OCI-LY7 (cell line): ENCODE results near the gene ASB7. TPM values are rescaled to one million over a fixed set of nuclear protein-coding genes. Genes with fewer than 3 reads are reported as not detected.

Experiments used
- BruUV-seq: library from RNA; stranded (reverse); fragments of 400-500 nt; replicated peaks from 2 replicates; lab custom pipeline; 2021; lab: Mats Ljungman, UMichigan
- CTCF ChIA-PET: fragments of 300-600 bp; sonication (Branson Sonifier 250); formaldehyde crosslinking; loops from one replicate; lab custom pipeline; 2022; ENCODE audit warnings: antibody characterized with exemption; ENCODE audit not compliant: unreplicated experiment; lab: Charles Lee
- POLR2A ChIA-PET: fragments of 300-600 bp; sonication (Branson Sonifier 250); formaldehyde crosslinking; loops from one replicate; lab custom pipeline; 2022; ENCODE audit warnings: antibody characterized with exemption; lab: Charles Lee
- DNase-seq: peaks from one replicate; pipeline ENCODE4 v3.0.0-alpha.2; 2015; ENCODE audit warnings: low spot score
- H2AFZ ChIP-seq: fragments of 200-600 bp; sonication (generic), shearing (Covaris generic); 2 replicates; pipeline ENCODE4 v1.6.1; 2014; ENCODE audit warnings: mild to moderate bottlenecking, antibody characterized with exemption, low read length, moderate library complexity
- H3K27ac ChIP-seq: fragments of 200-600 bp; sonication (generic); 2 replicates; pipeline ENCODE4 v1.5.1; 2014; ENCODE audit warnings: mixed run types, low read depth, mild to moderate bottlenecking, moderate library complexity, low read length, inconsistent platforms; ENCODE audit not compliant: poor library complexity, severe bottlenecking
- H3K36me3 ChIP-seq: fragments of 200-600 bp; sonication (generic); 2 replicates; pipeline ENCODE4 v1.6.1; 2014; ENCODE audit warnings: mild to moderate bottlenecking, antibody characterized with exemption, low read length, moderate library complexity, mixed read lengths; ENCODE audit not compliant: insufficient read depth
- H3K4me1 ChIP-seq: fragments of 200-600 bp; sonication (generic); 2 replicates; pipeline ENCODE4 v1.5.1; 2014; ENCODE audit warnings: mild to moderate bottlenecking, low read length; ENCODE audit not compliant: insufficient read depth, poor library complexity, severe bottlenecking
- H3K4me2 ChIP-seq: fragments of 200-600 bp; sonication (generic); 2 replicates; pipeline ENCODE4 v1.6.1; 2014; ENCODE audit warnings: mild to moderate bottlenecking, low read length
- H3K4me3 ChIP-seq: fragments of 200-600 bp; sonication (generic); 2 replicates; pipeline ENCODE4 v1.5.1; 2014; ENCODE audit warnings: mild to moderate bottlenecking, low read depth, low read length; ENCODE audit not compliant: poor library complexity, severe bottlenecking
- H3K79me2 ChIP-seq: fragments of 200-600 bp; sonication (generic); 2 replicates; pipeline ENCODE4 v1.6.1; 2016; ENCODE audit warnings: low read depth, mild to moderate bottlenecking, low read length, moderate library complexity, mixed read lengths; ENCODE audit not compliant: insufficient read depth
- H3K9me2 ChIP-seq: fragments of 200-600 bp; sonication (generic); 2 replicates; pipeline ENCODE4 v1.6.1; 2016; ENCODE audit warnings: mild to moderate bottlenecking, low read length, mixed read lengths; ENCODE audit not compliant: insufficient read depth
- H3K9me3 ChIP-seq: fragments of 200-600 bp; sonication (generic); 2 replicates; pipeline ENCODE4 v1.6.1; 2014; ENCODE audit warnings: mild to moderate bottlenecking, mixed run types, low read length, mixed read lengths
- H4K20me1 ChIP-seq: fragments of 200-600 bp; sonication (generic); 2 replicates; pipeline ENCODE4 v1.6.1; 2014; ENCODE audit warnings: mild to moderate bottlenecking, antibody characterized with exemption, low read length, moderate library complexity, mixed read lengths; ENCODE audit not compliant: insufficient read depth
- EZH2phosphoT487 ChIP-seq: fragments of 200-600 bp; sonication (generic); IDR thresholded peaks from 2 replicates; pipeline ENCODE4 v1.6.1; 2018; ENCODE audit warnings: low read depth, borderline replicate concordance, mild to moderate bottlenecking, mixed run types, antibody characterized with exemption, low read length, moderate library complexity, mixed read lengths
- intact Hi-C: fragments of 100-400 bp; cut with micrococcal nuclease; formaldehyde crosslinking; loops from one replicate; pipeline ENCODE4 v1.10.0; 2022; ENCODE audit not compliant: unreplicated experiment
- total RNA-seq, 2 experiments: library from RNA; depleted of rRNA in 1 of 2; stranded (reverse); fragments of >200 nt in 1 of 2; shearing (Covaris generic) in 1 of 2; gene quantifications; 2 replicates each; pipeline ENCODE4 v1.2.3, GENCODE V29; 2014 to 2022
- TF ChIP-seq, protein P1 (sequence below): fragments of 200-600 bp; sonication (generic); conservative IDR thresholded peaks from 2 replicates; pipeline ENCODE4 v1.5.1; 2014; ENCODE audit warnings: mild to moderate bottlenecking, antibody characterized with exemption, low read length, moderate library complexity, mixed read lengths

ASB7 gene
- total RNA-seq, 2 experiments from 2014 or later, result 10.9 to 15.2 TPM

DNA sequence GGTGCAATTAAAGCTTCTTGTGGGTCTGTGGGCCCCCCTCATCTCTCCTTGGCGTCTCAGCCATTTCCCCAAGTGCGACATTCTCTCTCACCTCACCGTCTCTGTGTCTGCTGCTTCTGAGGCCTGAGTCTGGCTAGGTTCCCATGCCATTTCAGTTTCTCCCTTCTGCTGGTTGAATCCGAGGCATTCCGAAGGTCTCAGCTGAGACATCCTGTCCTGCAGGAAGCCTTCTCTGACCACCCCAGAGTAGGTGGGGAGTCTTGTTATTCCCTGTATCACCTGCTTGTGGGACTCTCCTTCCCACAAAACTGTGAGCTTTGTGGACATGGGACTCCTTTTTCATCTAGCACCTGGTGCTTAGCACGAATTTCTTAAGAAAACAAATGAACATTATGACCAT is 78.3 kb downstream of the ASB7 start:
- BruUV-seq, result no TSS peak
- intact Hi-C loops, result no loop called here
- H3K4me1 ChIP-seq, result no peaks in the 10 kb centered on the region

DNA sequence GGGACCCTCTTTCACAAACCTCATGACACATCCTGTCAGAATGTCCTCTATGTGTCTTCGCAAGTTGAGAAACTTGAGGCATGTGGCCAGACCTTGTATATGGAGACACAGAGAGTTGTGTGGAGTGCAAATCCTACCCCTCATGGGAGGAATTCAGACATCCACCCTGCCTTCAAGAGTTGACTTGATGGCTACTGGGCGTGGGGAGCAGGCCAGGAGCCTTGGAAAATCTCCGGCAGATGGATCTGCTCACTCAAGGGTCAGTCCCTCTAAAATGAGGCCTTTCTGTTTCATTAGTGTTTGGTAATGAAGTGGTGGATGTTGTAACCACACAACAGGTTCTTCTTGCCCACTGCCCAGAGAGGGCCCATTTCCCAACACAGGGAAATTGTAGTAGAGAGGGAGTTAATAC is 79.0 kb downstream of the ASB7 start:
- H3K79me2 ChIP-seq, result no peaks in the 10 kb centered on the region
- H3K4me2 ChIP-seq, result no peak overlapping the region
- no peaks in the 10 kb centered on the region for H3K4me1 ChIP-seq
- no peaks in the 10 kb centered on the region for H3K9me2 ChIP-seq
- H3K27ac ChIP-seq, result no peak overlapping the region
- ChIA-PET CTCF (no interaction called here), POLR2A (interaction anchor here (0.6 kb wide), 1 partner anchor 630 kb away, joined by 3 read pairs; no protein-coding TSS in a partner anchor)
- no peaks in the 10 kb centered on the region for H3K36me3 ChIP-seq
- no peak for TF ChIP-seq EZH2phosphoT487
- TF ChIP-seq, protein P1, sequence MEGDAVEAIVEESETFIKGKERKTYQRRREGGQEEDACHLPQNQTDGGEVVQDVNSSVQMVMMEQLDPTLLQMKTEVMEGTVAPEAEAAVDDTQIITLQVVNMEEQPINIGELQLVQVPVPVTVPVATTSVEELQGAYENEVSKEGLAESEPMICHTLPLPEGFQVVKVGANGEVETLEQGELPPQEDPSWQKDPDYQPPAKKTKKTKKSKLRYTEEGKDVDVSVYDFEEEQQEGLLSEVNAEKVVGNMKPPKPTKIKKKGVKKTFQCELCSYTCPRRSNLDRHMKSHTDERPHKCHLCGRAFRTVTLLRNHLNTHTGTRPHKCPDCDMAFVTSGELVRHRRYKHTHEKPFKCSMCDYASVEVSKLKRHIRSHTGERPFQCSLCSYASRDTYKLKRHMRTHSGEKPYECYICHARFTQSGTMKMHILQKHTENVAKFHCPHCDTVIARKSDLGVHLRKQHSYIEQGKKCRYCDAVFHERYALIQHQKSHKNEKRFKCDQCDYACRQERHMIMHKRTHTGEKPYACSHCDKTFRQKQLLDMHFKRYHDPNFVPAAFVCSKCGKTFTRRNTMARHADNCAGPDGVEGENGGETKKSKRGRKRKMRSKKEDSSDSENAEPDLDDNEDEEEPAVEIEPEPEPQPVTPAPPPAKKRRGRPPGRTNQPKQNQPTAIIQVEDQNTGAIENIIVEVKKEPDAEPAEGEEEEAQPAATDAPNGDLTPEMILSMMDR, result no peak
- H4K20me1 ChIP-seq, result no peaks in the 10 kb centered on the region
- H3K9me3 ChIP-seq, result no peaks in the 10 kb centered on the region
- no peak overlapping the region for H2AFZ ChIP-seq
- DNase-seq, result no peak
- BruUV-seq, result no TSS peak
- no peak overlapping the region for H3K4me3 ChIP-seq
- intact Hi-C loops, result no loop called here

More for the DNA sequence above, 78.3 kb downstream of the ASB7 start:
- H3K4me3 ChIP-seq, result no peak overlapping the region
- no peaks in the 10 kb centered on the region for H3K79me2 ChIP-seq
- no peaks in the 10 kb centered on the region for H3K9me2 ChIP-seq
- ChIA-PET POLR2A (interaction anchor here (0.6 kb wide), 1 partner anchor 630 kb away, joined by 3 read pairs; no protein-coding TSS in a partner anchor), CTCF (no interaction called here)
- no peaks in the 10 kb centered on the region for H3K9me3 ChIP-seq
- no peaks in the 10 kb centered on the region for H4K20me1 ChIP-seq
- H3K4me2 ChIP-seq, result no peak overlapping the region
- no peak overlapping the region for H3K27ac ChIP-seq
- no peak for DNase-seq
- H3K36me3 ChIP-seq, result no peaks in the 10 kb centered on the region
- TF ChIP-seq, protein P1, result no peak
- no peak for TF ChIP-seq EZH2phosphoT487
- no peak overlapping the region for H2AFZ ChIP-seq

DNA sequence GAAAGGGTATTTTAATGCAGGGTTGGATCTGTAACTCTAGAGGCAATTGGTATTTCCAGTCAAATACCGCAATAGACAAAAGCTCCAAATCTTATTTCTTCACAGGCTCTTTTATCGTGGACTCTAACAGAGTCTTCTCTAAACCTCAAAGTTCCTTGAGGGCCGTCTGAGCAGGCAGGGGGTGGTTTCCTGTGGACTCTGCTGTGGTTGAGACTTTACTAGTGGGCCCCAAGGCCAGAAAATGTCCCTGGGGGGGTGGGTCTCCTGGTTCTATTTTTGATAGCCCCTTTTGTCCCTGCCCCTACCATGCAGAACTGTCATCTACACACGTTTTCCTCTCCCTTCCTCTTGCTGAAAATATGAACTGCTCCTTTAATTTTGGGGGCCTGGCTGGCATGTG is 80.1 kb downstream of the ASB7 start:
- no peak overlapping the region for H2AFZ ChIP-seq
- no peak overlapping the region for H3K27ac ChIP-seq
- BruUV-seq, result no TSS peak
- no peak for TF ChIP-seq EZH2phosphoT487
- TF ChIP-seq, protein P1, result no peak
- no peaks in the 10 kb centered on the region for H3K79me2 ChIP-seq
- no peaks in the 10 kb centered on the region for H4K20me1 ChIP-seq
- no peaks in the 10 kb centered on the region for H3K36me3 ChIP-seq
- H3K4me1 ChIP-seq, result no peaks in the 10 kb centered on the region
- DNase-seq, result no peak
- no peaks in the 10 kb centered on the region for H3K9me2 ChIP-seq
- H3K4me3 ChIP-seq, result no peak overlapping the region
- no peaks in the 10 kb centered on the region for H3K9me3 ChIP-seq
- H3K4me2 ChIP-seq, result no peak overlapping the region
- ChIA-PET CTCF (no interaction called here), POLR2A (no interaction called here)
- intact Hi-C loops, result no loop called here
